ENCODE data around the gene ELMO1. TPM values are rescaled to one million over a fixed set of nuclear protein-coding genes. Genes with fewer than 3 reads are reported as not detected.

The ELMO1 gene
- total and polyA plus RNA-seq, 11 donors: 6.9 to 38.6 (median 14.7) TPM

- H3K4me3 ChIP-seq: no peak overlapping the region
These were observed 477.8 kb downstream of the ELMO1 start for GRCh38 chr7:36970551-36971514.

GRCh38 chr7:36969376-36969775 is 479.3 kb downstream of the ELMO1 start:
- DNase-seq (no peak), ATAC-seq (peak in 3 of 4 donors; percentile 28 to 70 (median 55))
- Histone ChIP-seq H3K4me3 (no peak overlapping the region), H3K27ac (no peak overlapping the region), H3K27me3 (no peaks in the 10 kb centered on the region), H3K4me1 (peaks cover 0 to 56% (median 7%) of the 10 kb centered on the region in 12 donors), H3K36me3 (no peaks in the 10 kb centered on the region), H3K9me3 (no peaks in the 10 kb centered on the region)
- intact Hi-C loops (cut with DNase I): loop anchor here in 8 of 10 donors (5.0 kb wide), 4 partner anchors 213 to 482 kb away; no protein-coding TSS in a partner anchor
- TF ChIP-seq POLR2A (IDR thresholded peaks at IDR 0.05) (no peak), CTCF (IDR thresholded peaks at IDR 0.05) (no peak)

More at GRCh38 chr7:36970551-36971514, 477.8 kb downstream of the ELMO1 start:
- Histone ChIP-seq H3K9me3 (no peaks in the 10 kb centered on the region), H3K4me1 (peaks cover 0 to 52% (median 6%) of the 10 kb centered on the region in 12 donors), H3K36me3 (no peaks in the 10 kb centered on the region), H3K27ac (peak overlapping the region in 1 of 12 donors; percentile 1), H3K27me3 (no peaks in the 10 kb centered on the region)
- intact Hi-C loops (cut with DNase I): no loop called here
- ATAC-seq: no peak
- no peak for TF ChIP-seq POLR2A (IDR thresholded peaks at IDR 0.05)
- no peak for TF ChIP-seq CTCF (IDR thresholded peaks at IDR 0.05)
- WGBS, 4 donors: 89 to 90% (median 90%) methylated on average over 5 of the region's 5 CpGs
- no peak for DNase-seq

- Histone ChIP-seq H3K27ac (no peak overlapping the region), H3K27me3 (no peaks in the 10 kb centered on the region), H3K4me3 (no peak overlapping the region), H3K36me3 (no peaks in the 10 kb centered on the region), H3K9me3 (no peaks in the 10 kb centered on the region), H3K4me1 (peaks cover 0 to 49% (median 7%) of the 10 kb centered on the region in 12 donors)
- TF ChIP-seq CTCF (IDR thresholded peaks at IDR 0.05): peak; percentile 70 to 89 (median 84)
- no peak for TF ChIP-seq POLR2A (IDR thresholded peaks at IDR 0.05)
- DNase-seq: peak; percentile 59 to 67 (median 63)
- intact Hi-C loops (cut with DNase I): loop anchor here (1.0 to 5.0 kb wide), 8 partner anchors 213 to 480 kb away; no protein-coding TSS in a partner anchor
- WGBS, 4 donors: 18 to 26% (median 22%) methylated on average over 4 of the region's 4 CpGs
- peak; percentile 85 to 94 (median 92) for ATAC-seq
These were observed 481.3 kb downstream of the ELMO1 start for GRCh38 chr7:36967387-36967786.

GRCh38 chr7:36966636-36967035 is 482.0 kb downstream of the ELMO1 start:
- intact Hi-C loops (cut with DNase I): loop anchor here (1.0 to 5.0 kb wide), 8 partner anchors 214 to 479 kb away; no protein-coding TSS in a partner anchor
- 34 to 47% (median 46%) methylated on average over 3 of the region's 3 CpGs for WGBS, 4 donors
- ATAC-seq: no peak
- no peak overlapping the region for H3K4me3 ChIP-seq
- peaks cover 0 to 42% (median 5%) of the 10 kb centered on the region in 12 donors for H3K4me1 ChIP-seq
- H3K27ac ChIP-seq: peak overlapping the region in 1 of 12 donors; percentile 16
- no peak for TF ChIP-seq CTCF (IDR thresholded peaks at IDR 0.05)
- TF ChIP-seq POLR2A (IDR thresholded peaks at IDR 0.05): no peak
- no peaks in the 10 kb centered on the region for H3K36me3 ChIP-seq
- no peaks in the 10 kb centered on the region for H3K27me3 ChIP-seq
- H3K9me3 ChIP-seq: no peaks in the 10 kb centered on the region
- no peak for DNase-seq

Data from heart left ventricle (tissue), 16 donors.